Transverse colon (tissue), 4 donors: ENCODE data around the gene KCNJ14.

Experiments
- POLR2A ChIP-seq: fragments of 450-650 bp; IDR thresholded peaks from one replicate; pipeline ENCODE4 v1.6.1; 2016; ENCODE audit warnings: antibody characterized with exemption, mild to moderate bottlenecking, moderate library complexity
- POLR2AphosphoS5 ChIP-seq, 3 donors: sonication (generic); formaldehyde crosslinking; IDR thresholded peaks; one replicate each; pipeline ENCODE4 v1.6.1; 2016; ENCODE audit warnings: antibody characterized with exemption in 3 of 3
- TF ChIP-seq, protein P1 (sequence below), 5 experiments: fragments of 200-600 bp in 3 of 5; fragments of 450-650 bp in 2 of 5; sonication (generic) in 3 of 5; IDR thresholded peaks; 1 replicate in 2 of 5; 2 replicates in 3 of 5; pipeline ENCODE4 v1.5.1; 2016 to 2017; ENCODE audit warnings: antibody characterized with exemption in 5 of 5, inconsistent platforms in 3 of 5, mild to moderate bottlenecking in 2 of 5, moderate library complexity in 1 of 5

DNA sequence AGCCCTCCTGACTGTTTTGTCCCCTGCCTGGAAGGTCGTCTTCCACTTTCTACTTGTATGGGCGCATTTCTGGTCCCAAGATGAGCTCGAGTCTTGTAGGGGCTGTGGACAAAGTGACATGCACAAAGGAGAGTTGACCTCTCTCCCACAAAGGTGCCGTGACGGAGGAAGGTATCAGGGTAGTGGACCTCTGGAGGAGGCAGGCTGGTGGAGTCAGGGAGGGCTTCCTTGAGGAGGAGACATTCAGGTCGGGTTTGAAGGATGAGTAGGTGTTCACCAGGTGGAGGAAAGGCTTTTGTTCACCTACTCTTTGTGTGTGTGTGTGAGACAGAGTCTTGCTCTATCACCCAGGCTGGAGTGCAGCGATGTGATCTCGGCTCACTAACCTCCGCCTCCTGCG lies 15.5 kb downstream of the KCNJ14 start:
- TF ChIP-seq, protein P1, sequence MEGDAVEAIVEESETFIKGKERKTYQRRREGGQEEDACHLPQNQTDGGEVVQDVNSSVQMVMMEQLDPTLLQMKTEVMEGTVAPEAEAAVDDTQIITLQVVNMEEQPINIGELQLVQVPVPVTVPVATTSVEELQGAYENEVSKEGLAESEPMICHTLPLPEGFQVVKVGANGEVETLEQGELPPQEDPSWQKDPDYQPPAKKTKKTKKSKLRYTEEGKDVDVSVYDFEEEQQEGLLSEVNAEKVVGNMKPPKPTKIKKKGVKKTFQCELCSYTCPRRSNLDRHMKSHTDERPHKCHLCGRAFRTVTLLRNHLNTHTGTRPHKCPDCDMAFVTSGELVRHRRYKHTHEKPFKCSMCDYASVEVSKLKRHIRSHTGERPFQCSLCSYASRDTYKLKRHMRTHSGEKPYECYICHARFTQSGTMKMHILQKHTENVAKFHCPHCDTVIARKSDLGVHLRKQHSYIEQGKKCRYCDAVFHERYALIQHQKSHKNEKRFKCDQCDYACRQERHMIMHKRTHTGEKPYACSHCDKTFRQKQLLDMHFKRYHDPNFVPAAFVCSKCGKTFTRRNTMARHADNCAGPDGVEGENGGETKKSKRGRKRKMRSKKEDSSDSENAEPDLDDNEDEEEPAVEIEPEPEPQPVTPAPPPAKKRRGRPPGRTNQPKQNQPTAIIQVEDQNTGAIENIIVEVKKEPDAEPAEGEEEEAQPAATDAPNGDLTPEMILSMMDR (IDR thresholded peaks at IDR 0.05): no peak
- TF ChIP-seq POLR2AphosphoS5 (IDR thresholded peaks at IDR 0.05) (no peak), POLR2A (no peak)
